ENCODE results near the gene UBA1. TPM values are rescaled to one million over a fixed set of nuclear protein-coding genes. Genes with fewer than 3 reads are reported as not detected.

UBA1 gene
- total and polyA plus RNA-seq, 9 donors = 73.7 to 148 (median 128) TPM

GRCh38 chrX:47151435-47151834 lies 42.2 kb upstream of the UBA1 start:
- Histone ChIP-seq H3K27ac (ENCODE audit: low read length) (no peak overlapping the region), H3K4me1 (ENCODE audit: control insufficient read depth, insufficient read depth, low read length) (peaks cover 7% of the 10 kb centered on the region), H3K27me3 (ENCODE audit: control insufficient read depth, insufficient read depth, low read length) (peaks cover 37% of the 10 kb centered on the region), H3K4me3 (ENCODE audit: low read length) (no peak overlapping the region), H3K36me3 (ENCODE audit: control insufficient read depth, insufficient read depth, low read length) (peaks cover 15% of the 10 kb centered on the region), H3K9me3 (replicated peaks; ENCODE audit: control insufficient read depth, low read depth, low read length) (peaks cover 10% of the 10 kb centered on the region)
- DNase-seq = no peak

GRCh38 chrX:47156611-47157520 lies 36.8 kb upstream of the UBA1 start:
- no peaks in the 10 kb centered on the region for H3K4me1 ChIP-seq (ENCODE audit: control insufficient read depth, insufficient read depth, low read length)
- 90% methylated on average over 26 of the region's 26 CpGs for WGBS (ENCODE audit: insufficient coverage)
- peaks cover 30% of the 10 kb centered on the region for H3K27me3 ChIP-seq (ENCODE audit: control insufficient read depth, insufficient read depth, low read length)
- H3K4me3 ChIP-seq (ENCODE audit: low read length) = no peak overlapping the region
- no peaks in the 10 kb centered on the region for H3K9me3 ChIP-seq (replicated peaks; ENCODE audit: control insufficient read depth, low read depth, low read length)
- DNase-seq = no peak
- H3K36me3 ChIP-seq (ENCODE audit: control insufficient read depth, insufficient read depth, low read length) = peaks cover 26% of the 10 kb centered on the region
- no peak overlapping the region for H3K27ac ChIP-seq (ENCODE audit: low read length)

GRCh38 chrX:47158131-47158530 lies 35.5 kb upstream of the UBA1 start:
- Histone ChIP-seq H3K4me1 (ENCODE audit: control insufficient read depth, insufficient read depth, low read length) (no peaks in the 10 kb centered on the region), H3K27ac (ENCODE audit: low read length) (no peak overlapping the region), H3K27me3 (ENCODE audit: control insufficient read depth, insufficient read depth, low read length) (peaks cover 31% of the 10 kb centered on the region), H3K36me3 (ENCODE audit: control insufficient read depth, insufficient read depth, low read length) (peaks cover 22% of the 10 kb centered on the region), H3K4me3 (ENCODE audit: low read length) (no peak overlapping the region), H3K9me3 (replicated peaks; ENCODE audit: control insufficient read depth, low read depth, low read length) (no peaks in the 10 kb centered on the region)
- 98% methylated on average over 7 of the region's 16 CpGs for WGBS (ENCODE audit: insufficient coverage)
- DNase-seq = no peak

GRCh38 chrX:47158781-47159180 lies 34.8 kb upstream of the UBA1 start:
- Histone ChIP-seq H3K4me1 (ENCODE audit: control insufficient read depth, insufficient read depth, low read length) (no peaks in the 10 kb centered on the region), H3K9me3 (replicated peaks; ENCODE audit: control insufficient read depth, low read depth, low read length) (no peaks in the 10 kb centered on the region), H3K4me3 (ENCODE audit: low read length) (no peak overlapping the region), H3K27me3 (ENCODE audit: control insufficient read depth, insufficient read depth, low read length) (peaks cover 29% of the 10 kb centered on the region), H3K36me3 (ENCODE audit: control insufficient read depth, insufficient read depth, low read length) (peaks cover 22% of the 10 kb centered on the region), H3K27ac (ENCODE audit: low read length) (no peak overlapping the region)
- no peak for DNase-seq
- 100% methylated on average over 3 of the region's 5 CpGs for WGBS (ENCODE audit: insufficient coverage)

- H3K27me3 ChIP-seq (ENCODE audit: control insufficient read depth, insufficient read depth, low read length) = peaks cover 23% of the 10 kb centered on the region
- no peak overlapping the region for H3K4me3 ChIP-seq (ENCODE audit: low read length)
- peaks cover 21% of the 10 kb centered on the region for H3K36me3 ChIP-seq (ENCODE audit: control insufficient read depth, insufficient read depth, low read length)
- peaks cover 2% of the 10 kb centered on the region for H3K9me3 ChIP-seq (replicated peaks; ENCODE audit: control insufficient read depth, low read depth, low read length)
- no peak for DNase-seq
- H3K27ac ChIP-seq (ENCODE audit: low read length) = no peak overlapping the region
- 74% methylated on average over 3 of the region's 4 CpGs for WGBS (ENCODE audit: insufficient coverage)
- no peaks in the 10 kb centered on the region for H3K4me1 ChIP-seq (ENCODE audit: control insufficient read depth, insufficient read depth, low read length)
Measured at GRCh38 chrX:47160781-47161180, 32.8 kb upstream of the UBA1 start.

- DNase-seq = no peak
- Histone ChIP-seq H3K36me3 (ENCODE audit: control insufficient read depth, insufficient read depth, low read length) (peaks cover 9% of the 10 kb centered on the region), H3K27me3 (ENCODE audit: control insufficient read depth, insufficient read depth, low read length) (peaks cover 18% of the 10 kb centered on the region), H3K4me3 (ENCODE audit: low read length) (no peak overlapping the region), H3K27ac (ENCODE audit: low read length) (no peak overlapping the region), H3K4me1 (ENCODE audit: control insufficient read depth, insufficient read depth, low read length) (no peaks in the 10 kb centered on the region), H3K9me3 (replicated peaks; ENCODE audit: control insufficient read depth, low read depth, low read length) (peaks cover 2% of the 10 kb centered on the region)
- 90% methylated on average over 4 of the region's 5 CpGs for WGBS (ENCODE audit: insufficient coverage)
Measured at GRCh38 chrX:47162927-47163583, 30.6 kb upstream of the UBA1 start.

- peaks cover 28% of the 10 kb centered on the region for H3K27me3 ChIP-seq (ENCODE audit: control insufficient read depth, insufficient read depth, low read length)
- H3K9me3 ChIP-seq (replicated peaks; ENCODE audit: control insufficient read depth, low read depth, low read length) = peaks cover 2% of the 10 kb centered on the region
- no peak overlapping the region for H3K4me3 ChIP-seq (ENCODE audit: low read length)
- H3K4me1 ChIP-seq (ENCODE audit: control insufficient read depth, insufficient read depth, low read length) = no peaks in the 10 kb centered on the region
- no peak for DNase-seq
- H3K36me3 ChIP-seq (ENCODE audit: control insufficient read depth, insufficient read depth, low read length) = peaks cover 14% of the 10 kb centered on the region
- no peak overlapping the region for H3K27ac ChIP-seq (ENCODE audit: low read length)
- WGBS (ENCODE audit: insufficient coverage) = no CpG with 5 or more reads among the region's 3 CpGs
Measured at GRCh38 chrX:47164420-47164819, 29.2 kb upstream of the UBA1 start.

- DNase-seq = no peak
Measured at GRCh38 chrX:47166126-47166525, 27.5 kb upstream of the UBA1 start.

GRCh38 chrX:47168495-47169073 lies 25.0 kb upstream of the UBA1 start:
- Histone ChIP-seq H3K27ac (ENCODE audit: low read length) (no peak overlapping the region), H3K4me3 (ENCODE audit: low read length) (no peak overlapping the region), H3K9me3 (replicated peaks; ENCODE audit: control insufficient read depth, low read depth, low read length) (peaks cover 2% of the 10 kb centered on the region), H3K36me3 (ENCODE audit: control insufficient read depth, insufficient read depth, low read length) (peaks cover 48% of the 10 kb centered on the region), H3K27me3 (ENCODE audit: control insufficient read depth, insufficient read depth, low read length) (peaks cover 55% of the 10 kb centered on the region), H3K4me1 (ENCODE audit: control insufficient read depth, insufficient read depth, low read length) (peaks cover 3% of the 10 kb centered on the region)
- DNase-seq = no peak
- 64% methylated on average over 5 of the region's 6 CpGs for WGBS (ENCODE audit: insufficient coverage)

More at GRCh38 chrX:47166126-47166525, 27.5 kb upstream of the UBA1 start:
- peaks cover 42% of the 10 kb centered on the region for H3K27me3 ChIP-seq (ENCODE audit: control insufficient read depth, insufficient read depth, low read length)
- H3K9me3 ChIP-seq (replicated peaks; ENCODE audit: control insufficient read depth, low read depth, low read length) = peaks cover 2% of the 10 kb centered on the region
- H3K27ac ChIP-seq (ENCODE audit: low read length) = no peak overlapping the region
- H3K36me3 ChIP-seq (ENCODE audit: control insufficient read depth, insufficient read depth, low read length) = peaks cover 26% of the 10 kb centered on the region
- WGBS (ENCODE audit: insufficient coverage) = 89% methylated on average over 2 of the region's 5 CpGs
- no peak overlapping the region for H3K4me3 ChIP-seq (ENCODE audit: low read length)
- peaks cover 3% of the 10 kb centered on the region for H3K4me1 ChIP-seq (ENCODE audit: control insufficient read depth, insufficient read depth, low read length)

- Histone ChIP-seq H3K4me1 (ENCODE audit: control insufficient read depth, insufficient read depth, low read length) (peaks cover 3% of the 10 kb centered on the region), H3K9me3 (replicated peaks; ENCODE audit: control insufficient read depth, low read depth, low read length) (peaks cover 2% of the 10 kb centered on the region), H3K4me3 (ENCODE audit: low read length) (no peak overlapping the region), H3K27ac (ENCODE audit: low read length) (no peak overlapping the region), H3K36me3 (ENCODE audit: control insufficient read depth, insufficient read depth, low read length) (peaks cover 52% of the 10 kb centered on the region), H3K27me3 (ENCODE audit: control insufficient read depth, insufficient read depth, low read length) (peaks cover 58% of the 10 kb centered on the region)
- WGBS (ENCODE audit: insufficient coverage) = 90% methylated on average over 19 of the region's 19 CpGs
- DNase-seq = no peak
Measured at GRCh38 chrX:47169273-47169672, 24.4 kb upstream of the UBA1 start.
